ENCODE data around the gene COPRS.

The COPRS gene

GRCh38 chr17:31806921-31807320, 52.1 kb downstream of the COPRS start:
- no peak for DNase-seq

- peak; percentile 48 for DNase-seq
These were observed 55.4 kb downstream of the COPRS start for GRCh38 chr17:31803494-31804213.

GRCh38 chr17:31802502-31802901, 56.5 kb downstream of the COPRS start:
- no peak for DNase-seq

All from NCI-H748 treated with DMSO at 0.1 percent for 48 hours (cell line).